ENCODE measurements around the gene TENM4. TPM values are rescaled to one million over a fixed set of nuclear protein-coding genes. Genes with fewer than 3 reads are reported as not detected.

TENM4 gene
- total and polyA plus RNA-seq, 2 of the 13 experiments (the other 11 are each of a cell fraction or from before 2014, with no cell fraction given) = not detected

GRCh38 chr11:79078999-79079398, 361.8 kb downstream of the TENM4 start:
- ChIA-PET CTCF (ENCODE audit: low intra/inter-chr PET ratio, low total read pairs) (no interaction called here), POLR2A (no interaction called here)
- no peaks in the 10 kb centered on the region for H3K9me3 ChIP-seq (ENCODE audit: low read length)
- FAIRE-seq (no peak), DNase-seq (ENCODE audit: low spot score) (no peak), ATAC-seq (no peak)
- no peak overlapping the region for H3K27ac ChIP-seq (ENCODE audit: extremely low read length, insufficient read depth, low read length)
- in situ Hi-C loops (cut with HindIII; ENCODE audit: extremely low pct_ligation_motif_present, low pct_unique_long_range_greater_than_20kb) = loop anchor here (10.0 kb wide), 1 partner anchor 434 kb away; no protein-coding TSS in a partner anchor
- intact Hi-C loops (cut with micrococcal nuclease; ENCODE audit: unreplicated experiment) = no loop called here
- H3K9ac ChIP-seq (ENCODE audit: insufficient read depth, low read depth, low read length) = no peak overlapping the region
- WGBS (ENCODE audit: low lambda C conversion rate) = 53% methylated on average over 4 of the region's 7 CpGs
- BruUV-seq (replicated peaks) = no TSS peak
- H3K4me2 ChIP-seq (ENCODE audit: low read depth, low read length) = no peak overlapping the region
- peaks cover 0 to 4% of the 10 kb centered on the region in 2 experiments; a peak in 1 of 5 replicates for H3K27me3 ChIP-seq (ENCODE audit: control insufficient read depth in 1 of 2, insufficient read depth in 2 of 2, low read length in 2 of 2)
- no peak overlapping the region for H2AFZ ChIP-seq (ENCODE audit: low read length)
- TF ChIP-seq KMT2B (CRISPR knock-in tag; IDR thresholded peaks at IDR 0.05) (no peak), POLR2G (IDR thresholded peaks at IDR 0.05; ENCODE audit: low read depth, low read length) (no peak), MAFG (CRISPR knock-in tag; IDR thresholded peaks at IDR 0.05) (no peak), ERF (CRISPR knock-in tag; IDR thresholded peaks at IDR 0.05) (no peak), MATR3 (CRISPR knock-in tag; IDR thresholded peaks at IDR 0.05) (no peak), ZNF143 (CRISPR knock-in tag; IDR thresholded peaks at IDR 0.05) (no peak), AGO2 (optimal IDR thresholded peaks at IDR 0.05; ENCODE audit: low read depth, low read length) (no peak), ZNF292 (CRISPR knock-in tag; IDR thresholded peaks at IDR 0.05; ENCODE audit: borderline replicate concordance, low read depth) (no peak), NR2F1 (CRISPR knock-in tag; IDR thresholded peaks at IDR 0.05) (no peak), YEATS4 (CRISPR knock-in tag; IDR thresholded peaks at IDR 0.05; ENCODE audit: borderline replicate concordance) (no peak), ZFX (CRISPR knock-in tag; IDR thresholded peaks at IDR 0.05; ENCODE audit: low read depth) (no peak), KAT2B (IDR thresholded peaks at IDR 0.05; ENCODE audit: borderline replicate concordance, low read depth, low read length) (no peak), ZSCAN31 (CRISPR knock-in tag; IDR thresholded peaks at IDR 0.05; ENCODE audit: low read depth) (no peak)
- TF ChIP-seq, protein P1, sequence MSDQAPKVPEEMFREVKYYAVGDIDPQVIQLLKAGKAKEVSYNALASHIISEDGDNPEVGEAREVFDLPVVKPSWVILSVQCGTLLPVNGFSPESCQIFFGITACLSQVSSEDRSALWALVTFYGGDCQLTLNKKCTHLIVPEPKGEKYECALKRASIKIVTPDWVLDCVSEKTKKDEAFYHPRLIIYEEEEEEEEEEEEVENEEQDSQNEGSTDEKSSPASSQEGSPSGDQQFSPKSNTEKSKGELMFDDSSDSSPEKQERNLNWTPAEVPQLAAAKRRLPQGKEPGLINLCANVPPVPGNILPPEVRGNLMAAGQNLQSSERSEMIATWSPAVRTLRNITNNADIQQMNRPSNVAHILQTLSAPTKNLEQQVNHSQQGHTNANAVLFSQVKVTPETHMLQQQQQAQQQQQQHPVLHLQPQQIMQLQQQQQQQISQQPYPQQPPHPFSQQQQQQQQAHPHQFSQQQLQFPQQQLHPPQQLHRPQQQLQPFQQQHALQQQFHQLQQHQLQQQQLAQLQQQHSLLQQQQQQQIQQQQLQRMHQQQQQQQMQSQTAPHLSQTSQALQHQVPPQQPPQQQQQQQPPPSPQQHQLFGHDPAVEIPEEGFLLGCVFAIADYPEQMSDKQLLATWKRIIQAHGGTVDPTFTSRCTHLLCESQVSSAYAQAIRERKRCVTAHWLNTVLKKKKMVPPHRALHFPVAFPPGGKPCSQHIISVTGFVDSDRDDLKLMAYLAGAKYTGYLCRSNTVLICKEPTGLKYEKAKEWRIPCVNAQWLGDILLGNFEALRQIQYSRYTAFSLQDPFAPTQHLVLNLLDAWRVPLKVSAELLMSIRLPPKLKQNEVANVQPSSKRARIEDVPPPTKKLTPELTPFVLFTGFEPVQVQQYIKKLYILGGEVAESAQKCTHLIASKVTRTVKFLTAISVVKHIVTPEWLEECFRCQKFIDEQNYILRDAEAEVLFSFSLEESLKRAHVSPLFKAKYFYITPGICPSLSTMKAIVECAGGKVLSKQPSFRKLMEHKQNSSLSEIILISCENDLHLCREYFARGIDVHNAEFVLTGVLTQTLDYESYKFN (CRISPR knock-in tag; conservative IDR thresholded peaks at IDR 0.05) = no peak
- H3K4me3 ChIP-seq (replicated peaks in 1 of 3; ENCODE audit: insufficient read depth in 1 of 3, low read depth in 2 of 3, low read length in 3 of 3) = no peak overlapping the region
- H3K4me1 ChIP-seq (ENCODE audit: insufficient read depth, low read length) = no peaks in the 10 kb centered on the region
- no peaks in the 10 kb centered on the region for H3K79me2 ChIP-seq (ENCODE audit: insufficient read depth, low read length)
- H4K20me1 ChIP-seq (ENCODE audit: insufficient read depth, low read length) = no peaks in the 10 kb centered on the region
- no peaks in the 10 kb centered on the region for H3K36me3 ChIP-seq (replicated peaks in 1 of 2; ENCODE audit: control insufficient read depth in 1 of 2, insufficient read depth in 2 of 2, low read length in 2 of 2)

Data from HepG2 (cell line).